H9 (cell line): ENCODE results near the gene VIT. TPM values are rescaled to one million over a fixed set of nuclear protein-coding genes. Genes with fewer than 3 reads are reported as not detected.

ENCODE experiments used
- DNase-seq: peaks from one replicate; pipeline ENCODE4 v3.0.0-alpha.2; 2017
- H2AFZ ChIP-seq: one replicate; pipeline ENCODE4 v1.6.1; 2013; ENCODE audit warnings: mild to moderate bottlenecking, low read length, control low read depth, moderate library complexity
- H2AK5ac ChIP-seq: 2 replicates; pipeline ENCODE4 v1.6.1; 2013; ENCODE audit warnings: low read length, control low read depth, mixed read lengths; ENCODE audit not compliant: insufficient read length
- H2BK120ac ChIP-seq: one replicate; pipeline ENCODE4 v1.6.1; 2013; ENCODE audit warnings: low read depth, mild to moderate bottlenecking, low read length, control low read depth, inconsistent platforms; ENCODE audit not compliant: poor library complexity, severe bottlenecking
- H2BK12ac ChIP-seq: 2 replicates; pipeline ENCODE4 v1.6.1; 2013; ENCODE audit warnings: low read length, control low read depth, mixed read lengths, low read depth; ENCODE audit not compliant: insufficient read length
- H2BK15ac ChIP-seq: 2 replicates; pipeline ENCODE4 v1.6.1; 2013; ENCODE audit warnings: low read depth, low read length, control low read depth
- H2BK20ac ChIP-seq: one replicate; pipeline ENCODE4 v1.6.1; 2013; ENCODE audit warnings: low read depth, mild to moderate bottlenecking, low read length, control low read depth, inconsistent platforms; ENCODE audit not compliant: poor library complexity, severe bottlenecking
- H2BK5ac ChIP-seq: 2 replicates; pipeline ENCODE4 v1.6.1; 2013; ENCODE audit warnings: low read length, control low read depth, mixed read lengths; ENCODE audit not compliant: insufficient read length
- H3K14ac ChIP-seq: 2 replicates; pipeline ENCODE4 v1.6.1; 2013; ENCODE audit warnings: low read length, control low read depth; ENCODE audit not compliant: insufficient read depth
- H3K18ac ChIP-seq: 2 replicates; pipeline ENCODE4 v1.6.1; 2013; ENCODE audit warnings: low read depth, mild to moderate bottlenecking, mixed read lengths, low read length, control low read depth; ENCODE audit not compliant: insufficient read length
- H3K23ac ChIP-seq: 2 replicates; pipeline ENCODE4 v1.6.1; 2013; ENCODE audit warnings: low read length, control low read depth, mixed read lengths, low read depth; ENCODE audit not compliant: insufficient read length
- H3K23me2 ChIP-seq: 2 replicates; pipeline ENCODE4 v1.6.1; 2013; ENCODE audit warnings: low read depth, mild to moderate bottlenecking, mixed read lengths, low read length, control low read depth; ENCODE audit not compliant: insufficient read length, poor library complexity, severe bottlenecking
- H3K27ac ChIP-seq: 2 replicates; pipeline ENCODE4 v1.5.1; 2013; ENCODE audit warnings: low read length, control low read depth, mixed read lengths, low read depth; ENCODE audit not compliant: insufficient read length
- H3K27me3 ChIP-seq: 2 replicates; pipeline ENCODE4 v1.6.1; 2013; ENCODE audit warnings: low read length, control low read depth, inconsistent platforms; ENCODE audit not compliant: insufficient read depth
- H3K4ac ChIP-seq: 2 replicates; pipeline ENCODE4 v1.6.1; 2013; ENCODE audit warnings: low read depth, mild to moderate bottlenecking, control low read depth, inconsistent platforms, low read length, moderate library complexity
- H3K4me1 ChIP-seq: 2 replicates; pipeline ENCODE4 v1.6.1; 2013; ENCODE audit warnings: low read length, control low read depth, inconsistent platforms; ENCODE audit not compliant: insufficient read depth
- H3K4me2 ChIP-seq: 2 replicates; pipeline ENCODE4 v1.6.1; 2013; ENCODE audit warnings: low read length, control low read depth, mixed read lengths; ENCODE audit not compliant: insufficient read length, insufficient read depth
- H3K56ac ChIP-seq: 2 replicates; pipeline ENCODE4 v1.6.1; 2013; ENCODE audit warnings: low read depth, mild to moderate bottlenecking, mixed read lengths, low read length, control low read depth; ENCODE audit not compliant: insufficient read length
- H3K79me1 ChIP-seq: 2 replicates; pipeline ENCODE4 v1.6.1; 2013; ENCODE audit warnings: low read depth, mild to moderate bottlenecking, moderate library complexity, low read length, control low read depth, inconsistent platforms; ENCODE audit not compliant: insufficient read depth, poor library complexity, severe bottlenecking
- H3K79me2 ChIP-seq: 2 replicates; pipeline ENCODE4 v1.6.1; 2013; ENCODE audit warnings: low read length, control low read depth, inconsistent platforms; ENCODE audit not compliant: insufficient read depth
- H3K9ac ChIP-seq: 2 replicates; pipeline ENCODE4 v1.6.1; 2013; ENCODE audit warnings: low read length, control low read depth, mixed read lengths; ENCODE audit not compliant: insufficient read length; ENCODE audit errors: extremely low read depth
- H3K9me3 ChIP-seq: one replicate; pipeline ENCODE4 v1.6.1; 2013; ENCODE audit warnings: low read depth, low read length, inconsistent platforms; ENCODE audit not compliant: control insufficient read depth
- H3T11ph ChIP-seq: one replicate; pipeline ENCODE4 v1.6.1; 2013; ENCODE audit warnings: mild to moderate bottlenecking, low read length, control low read depth, inconsistent platforms
- H4K20me1 ChIP-seq: one replicate; pipeline ENCODE4 v1.6.1; 2013; ENCODE audit not compliant: control insufficient read depth, insufficient read length, insufficient read depth
- H4K5ac ChIP-seq: 2 replicates; pipeline ENCODE4 v1.6.1; 2013; ENCODE audit warnings: low read depth, mild to moderate bottlenecking, mixed read lengths, low read length, control low read depth; ENCODE audit not compliant: insufficient read length
- H4K8ac ChIP-seq: replicated peaks from 2 replicates; pipeline ENCODE4 v1.6.1; 2013; ENCODE audit warnings: low read length, control low read depth, mixed read lengths, low read depth; ENCODE audit not compliant: insufficient read length
- H4K91ac ChIP-seq: 2 replicates; pipeline ENCODE4 v1.6.1; 2013; ENCODE audit warnings: low read depth, mild to moderate bottlenecking, moderate library complexity, mixed read lengths, low read length, control low read depth; ENCODE audit not compliant: insufficient read length
- H3K27ac Mint-ChIP-seq, 3 experiments: 2 replicates in 2 of 3; 3 replicates in 1 of 3; pipeline ENCODE4 v1.8.0; 2020 to 2021; ENCODE audit warnings: mixed read lengths in 3 of 3, mild to moderate bottlenecking in 1 of 3, moderate library complexity in 1 of 3
- H3K27me3 Mint-ChIP-seq: 2 replicates; pipeline ENCODE4 v1.8.0; 2021; ENCODE audit warnings: low read depth, mild to moderate bottlenecking, moderate library complexity, mixed read lengths
- H3K36me3 Mint-ChIP-seq, 3 experiments: 2 replicates in 2 of 3; 3 replicates in 1 of 3; pipeline ENCODE4 v1.8.0; 2020 to 2021; ENCODE audit warnings: low read depth in 3 of 3, mixed read lengths in 3 of 3; ENCODE audit not compliant: insufficient read depth in 1 of 3
- H3K4me1 Mint-ChIP-seq, 2 experiments: 2 replicates each; pipeline ENCODE4 v1.8.0; 2020; ENCODE audit warnings: mixed read lengths in 2 of 2
- H3K4me3 Mint-ChIP-seq, 2 experiments: 2 replicates in 1 of 2; 3 replicates in 1 of 2; pipeline ENCODE4 v1.8.0; 2020 to 2021; ENCODE audit warnings: mild to moderate bottlenecking in 2 of 2, mixed read lengths in 2 of 2, moderate library complexity in 1 of 2
- H3K9me3 Mint-ChIP-seq, 2 experiments: 2 replicates in 1 of 2; 3 replicates in 1 of 2; pipeline ENCODE4 v1.8.0; 2020; ENCODE audit warnings: mild to moderate bottlenecking in 2 of 2, mixed read lengths in 2 of 2, moderate library complexity in 1 of 2
- CTCF ChIP-seq: fragments of 200-600 bp; sonication (generic); conservative IDR thresholded peaks from 3 replicates; pipeline ENCODE4 v1.8.0; 2021; ENCODE audit warnings: antibody characterized with exemption, mild to moderate bottlenecking
- WGBS: extraction: QIAGEN DNeasy Blood & Tissue Kit; methylation state at CpG from one replicate; pipeline ENCODE4 v1.1.7; 2013; ENCODE audit warnings: missing lambda C conversion rate, low lambda C conversion rate, mixed read lengths; ENCODE audit not compliant: insufficient read length; ENCODE audit errors: extremely low coverage; 5-methylcytosine and 5-hydroxymethylcytosine counted together
- total RNA-seq: library from RNA; stranded (reverse); gene quantifications from 2 replicates; pipeline ENCODE4 v1.2.1, GENCODE V29; 2021

The VIT gene
- total RNA-seq, 1 experiment from 2014 or later: 0.15 TPM

DNA sequence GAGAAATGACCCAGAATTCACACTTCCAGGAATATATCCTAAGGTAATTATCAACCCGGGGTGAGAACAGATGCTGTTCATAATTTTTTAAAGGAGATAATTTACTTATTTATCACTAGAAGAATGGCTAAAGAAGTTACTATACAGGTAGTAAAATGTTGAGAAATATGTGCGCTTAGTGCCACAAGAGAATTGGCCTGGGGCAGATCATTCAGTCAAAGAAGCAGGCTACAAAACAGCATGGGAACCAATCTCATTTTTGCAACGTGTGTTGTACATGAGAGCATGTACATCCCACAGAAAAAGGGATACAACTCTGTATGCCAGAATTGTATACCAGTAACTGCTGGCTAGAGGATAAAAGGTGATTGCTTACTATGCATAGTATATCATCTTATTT lies 75.2 kb downstream of the VIT start:
- H2BK20ac ChIP-seq: no peak overlapping the region
- no peak overlapping the region for H2AK5ac ChIP-seq
- no peak for DNase-seq
- H3K79me1 ChIP-seq: no peaks in the 10 kb centered on the region
- no peak overlapping the region for H4K5ac ChIP-seq
- no peaks in the 10 kb centered on the region; the same call in 1 of the 2 replicates for H3K27me3 Mint-ChIP-seq
- H3K4me3 Mint-ChIP-seq: no peak overlapping the region
- H3K27me3 ChIP-seq: no peaks in the 10 kb centered on the region
- no peaks in the 10 kb centered on the region for H3K79me2 ChIP-seq
- H2BK15ac ChIP-seq: no peak overlapping the region
- H3K56ac ChIP-seq: no peak overlapping the region
- no peaks in the 10 kb centered on the region; a peak in 1 of 5 replicates for H3K9me3 Mint-ChIP-seq
- H3K23me2 ChIP-seq: no peaks in the 10 kb centered on the region
- H3T11ph ChIP-seq: no peak overlapping the region
- no peak overlapping the region for H3K23ac ChIP-seq
- no peak overlapping the region for H3K9ac ChIP-seq
- no CpG with 5 or more reads among the region's 3 CpGs for WGBS
- no peak overlapping the region for H2BK12ac ChIP-seq
- TF ChIP-seq CTCF: no peak
- no peaks in the 10 kb centered on the region for H3K9me3 ChIP-seq
- H3K14ac ChIP-seq: no peak overlapping the region
- H3K4ac ChIP-seq: no peak overlapping the region
- H2BK120ac ChIP-seq: no peak overlapping the region
- H2AFZ ChIP-seq: no peak overlapping the region
- H3K36me3 Mint-ChIP-seq: no peaks in the 10 kb centered on the region
- H3K27ac Mint-ChIP-seq: no peak overlapping the region
- no peaks in the 10 kb centered on the region for H4K20me1 ChIP-seq
- no peak overlapping the region for H3K18ac ChIP-seq
- H2BK5ac ChIP-seq: no peak overlapping the region
- no peak overlapping the region for H4K8ac ChIP-seq
- no peak overlapping the region for H4K91ac ChIP-seq
- H3K4me2 ChIP-seq: no peak overlapping the region
- H3K4me1 ChIP-seq: no peaks in the 10 kb centered on the region
- H3K4me1 Mint-ChIP-seq: 0 out of 4 replicates have a peak, but pooled peaks cover 2% of the 10 kb centered on the region in 2 experiments
- no peak overlapping the region for H3K27ac ChIP-seq
